Sciatic nerve (tissue), 2 donors: ENCODE data around the gene MAG. TPM values are rescaled to one million over a fixed set of nuclear protein-coding genes. Genes with fewer than 3 reads are reported as not detected.

Source experiments
- ATAC-seq: fragments of 200-7000 bp; cut with Tn5 transposase; one replicate; pipeline ENCODE4 v1.9.1; 2020; ENCODE audit warnings: mild to moderate bottlenecking, moderate library complexity
- DNase-seq: peaks from one replicate; pipeline ENCODE4 v3.0.0-alpha.2; 2020; ENCODE audit warnings: low spot score
- intact Hi-C: fragments of 100-400 bp; cut with DNase I; formaldehyde crosslinking; loops from one replicate; pipeline ENCODE4 v1.14.2; 2022
- total RNA-seq: library from RNA; stranded (reverse); fragmentation: NEBNext Ultra II Directional; extraction: Animal tissue kit (Norgen Biotek cat#: 25700); gene quantifications from one replicate; pipeline ENCODE4 v1.2.1, GENCODE V29; 2021
- donor health status: DM: no; HTN: no; CAD: no.
- donor health status: DM: no; HTN: no; CAD: no.

MAG gene
- total RNA-seq, 1 donor from 2014 or later, result 82.2 TPM

DNA sequence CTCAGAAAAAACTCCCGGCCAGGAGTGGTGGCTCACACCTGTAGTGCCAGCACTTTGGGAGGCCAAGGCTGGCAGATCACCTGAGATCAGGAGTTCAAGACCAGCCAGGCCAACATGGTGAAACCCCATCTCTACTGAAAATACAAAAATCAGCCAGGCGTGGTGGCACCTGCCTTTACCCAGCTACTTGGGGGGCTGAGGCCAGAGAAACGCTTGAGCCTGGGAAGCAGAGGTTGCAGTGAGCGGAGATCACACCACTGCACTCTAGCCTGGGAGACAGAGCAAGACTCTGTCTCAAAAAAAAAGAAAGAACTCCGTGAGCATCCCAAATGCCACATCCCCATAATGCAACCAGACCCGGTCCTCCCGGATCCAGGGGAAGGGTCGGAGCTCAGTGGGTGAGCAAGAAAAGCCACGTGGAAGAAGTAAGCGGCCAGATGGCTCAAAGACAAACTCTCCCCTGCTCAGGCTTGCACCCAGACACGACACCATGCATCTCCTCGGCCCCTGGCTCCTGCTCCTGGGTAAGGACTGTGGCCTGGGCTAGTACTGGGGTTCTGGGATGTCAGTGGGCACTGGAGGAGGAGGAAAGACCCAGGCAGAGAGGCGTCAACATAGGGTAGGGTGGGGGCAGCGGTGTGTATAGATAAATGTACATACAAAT is 39.7 kb downstream of the MAG start:
- ATAC-seq (no peak), DNase-seq (no peak)
- intact Hi-C loops, result no loop called here

- no peak for DNase-seq
- no peak for ATAC-seq
- intact Hi-C loops, result no loop called here
Observed at GRCh38 chr19:35332817-35333216, 40.9 kb downstream of the MAG start.

- DNase-seq, result no peak
- ATAC-seq, result no peak
- intact Hi-C loops, result no loop called here
Observed at GRCh38 chr19:35334144-35334753, 42.3 kb downstream of the MAG start.

DNA sequence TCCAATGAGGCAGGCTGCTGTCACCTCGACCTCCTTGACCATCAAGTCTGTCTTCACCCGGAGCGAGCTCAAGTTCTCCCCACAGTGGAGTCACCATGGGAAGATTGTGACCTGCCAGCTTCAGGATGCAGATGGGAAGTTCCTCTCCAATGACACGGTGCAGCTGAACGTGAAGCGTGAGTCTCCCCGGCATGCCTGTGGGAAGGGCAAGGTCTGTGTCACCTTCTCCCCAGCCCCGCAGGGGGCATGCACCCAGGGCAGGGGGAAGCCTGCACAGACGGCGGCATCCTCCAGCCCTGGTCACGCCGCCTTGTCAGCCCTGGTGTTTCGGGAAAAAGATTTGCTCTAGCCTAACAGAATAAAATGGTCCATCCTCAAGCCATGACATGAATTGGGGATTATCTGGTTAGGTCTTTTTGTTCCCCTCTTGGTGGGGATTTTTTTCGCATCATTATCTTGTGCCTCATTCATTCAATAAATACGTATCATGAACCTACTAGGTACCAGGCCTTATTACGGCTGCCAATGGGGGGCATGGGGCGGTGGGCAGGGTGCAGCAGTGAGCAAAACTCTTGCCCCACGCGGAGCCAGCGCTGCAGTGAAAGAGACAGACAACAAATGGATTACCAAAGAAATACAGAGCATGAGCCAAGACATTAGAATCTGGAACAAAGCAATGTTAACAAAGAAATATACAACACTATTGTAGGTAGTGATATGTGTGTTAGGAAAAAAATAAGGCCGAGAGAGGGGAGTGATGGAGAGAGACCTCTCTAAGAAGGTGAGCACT is 44.4 kb downstream of the MAG start:
- intact Hi-C loops, result no loop called here
- ATAC-seq, result no peak
- no peak for DNase-seq

GRCh38 chr19:35337097-35337983 is 45.4 kb downstream of the MAG start:
- no peak for DNase-seq
- intact Hi-C loops, result no loop called here
- no peak for ATAC-seq

- DNase-seq, result no peak
- intact Hi-C loops, result no loop called here
- no peak for ATAC-seq
Observed at GRCh38 chr19:35337984-35338296, 46.0 kb downstream of the MAG start.

GRCh38 chr19:35340431-35340830 is 48.5 kb downstream of the MAG start:
- intact Hi-C loops, result no loop called here
- ATAC-seq (no peak), DNase-seq (no peak)

DNA sequence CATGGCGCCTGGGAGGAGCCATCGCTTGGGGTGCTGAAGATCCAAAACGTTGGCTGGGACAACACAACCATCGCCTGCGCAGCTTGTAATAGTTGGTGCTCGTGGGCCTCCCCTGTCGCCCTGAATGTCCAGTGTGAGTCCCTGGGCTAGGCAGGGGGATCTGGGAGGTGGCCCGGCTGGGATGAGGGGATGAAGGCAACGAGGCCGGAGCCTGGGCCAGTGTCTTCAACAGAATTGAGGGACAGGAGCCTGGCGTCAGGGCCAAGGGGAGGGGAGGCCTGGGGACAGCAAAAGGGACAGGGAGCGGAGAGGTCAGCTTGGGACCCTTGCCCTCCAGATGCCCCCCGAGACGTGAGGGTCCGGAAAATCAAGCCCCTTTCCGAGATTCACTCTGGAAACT is 49.0 kb downstream of the MAG start:
- no peak for DNase-seq
- intact Hi-C loops, result no loop called here
- ATAC-seq, result no peak

GRCh38 chr19:35341565-35342225 is 49.7 kb downstream of the MAG start:
- intact Hi-C loops, result no loop called here
- no peak for ATAC-seq
- DNase-seq, result no peak

DNA sequence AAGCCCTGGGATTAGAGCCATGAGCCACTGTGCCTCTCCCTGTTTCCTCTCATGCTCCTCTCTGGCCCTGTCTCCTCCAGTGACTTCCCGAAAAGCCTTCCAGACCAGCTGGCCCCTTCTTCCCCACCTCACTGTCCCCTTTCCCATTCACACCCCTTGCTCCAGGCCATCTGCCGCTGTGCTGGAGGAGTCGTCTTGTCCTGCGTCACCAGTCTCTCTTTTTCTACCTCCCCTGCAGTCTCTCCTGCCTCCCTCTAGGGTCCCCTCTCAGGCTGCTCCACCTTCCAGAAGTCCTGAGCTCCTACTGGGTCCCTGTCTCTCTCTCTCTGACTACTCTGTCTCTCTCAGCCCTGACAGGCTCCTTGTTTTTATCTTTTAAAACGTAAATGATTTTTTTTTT is 50.5 kb downstream of the MAG start:
- intact Hi-C loops, result no loop called here
- no peak for ATAC-seq
- DNase-seq, result no peak

- intact Hi-C loops, result no loop called here
- ATAC-seq (no peak), DNase-seq (peak; percentile 42)
Observed at GRCh38 chr19:35344511-35345031, 52.6 kb downstream of the MAG start.

- intact Hi-C loops, result no loop called here
- ATAC-seq (no peak), DNase-seq (peak; percentile 34)
Observed at GRCh38 chr19:35345671-35346111, 53.7 kb downstream of the MAG start.

- peak; percentile 67 for DNase-seq
- intact Hi-C loops, result no loop called here
Observed at GRCh38 chr19:35346193-35347052, 54.5 kb downstream of the MAG start.

DNA sequence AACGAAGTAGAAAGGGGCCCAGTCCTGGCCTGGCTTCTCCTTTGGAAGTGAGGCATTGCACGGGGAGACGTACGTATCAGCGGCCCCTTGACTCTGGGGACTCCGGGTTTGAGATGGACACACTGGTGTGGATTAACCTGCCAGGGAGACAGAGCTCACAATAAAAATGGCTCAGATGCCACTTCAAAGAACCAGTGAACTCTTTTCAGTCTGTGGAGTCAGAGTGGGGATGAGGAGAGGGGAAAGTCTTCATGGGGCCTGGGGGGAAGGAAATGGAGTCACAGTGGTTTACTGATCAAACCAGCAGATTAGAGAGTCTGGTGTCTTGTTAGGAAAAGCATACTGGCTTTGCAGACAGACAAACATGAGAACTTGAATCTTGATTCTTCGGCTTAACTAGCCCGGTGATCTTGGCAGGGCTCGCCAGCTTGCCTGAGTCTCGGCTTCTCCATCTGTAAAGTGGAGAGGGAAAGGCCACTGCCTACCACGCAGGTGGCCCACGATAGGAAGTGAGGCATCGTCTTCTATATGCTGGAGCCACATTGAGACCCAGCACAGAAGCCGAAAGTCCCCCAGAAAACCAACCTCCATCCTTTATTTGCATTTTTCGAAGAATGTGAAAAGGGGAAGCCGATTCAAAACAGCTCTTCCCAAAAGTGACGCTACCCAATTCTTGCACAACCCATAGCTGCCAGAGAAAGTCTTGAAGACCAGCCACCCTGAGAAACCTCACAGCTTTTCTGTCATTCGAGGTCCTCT is 55.4 kb downstream of the MAG start, which contains the start of gene FFAR1:
FFAR1 (plus strand) TSS at position 732 of the 759 bp plus-strand sequence. CDS start 3,650 bp downstream, outside the sequence.
- intact Hi-C loops, result no loop called here
- ATAC-seq (peak; percentile 34), DNase-seq (peak; percentile 49)

More at GRCh38 chr19:35346193-35347052, 54.5 kb downstream of the MAG start:
- peak; percentile 8 for ATAC-seq

GRCh38 chr19:35347930-35348298 is 56.0 kb downstream of the MAG start:
- DNase-seq (no peak), ATAC-seq (no peak)
- intact Hi-C loops, result no loop called here

DNA sequence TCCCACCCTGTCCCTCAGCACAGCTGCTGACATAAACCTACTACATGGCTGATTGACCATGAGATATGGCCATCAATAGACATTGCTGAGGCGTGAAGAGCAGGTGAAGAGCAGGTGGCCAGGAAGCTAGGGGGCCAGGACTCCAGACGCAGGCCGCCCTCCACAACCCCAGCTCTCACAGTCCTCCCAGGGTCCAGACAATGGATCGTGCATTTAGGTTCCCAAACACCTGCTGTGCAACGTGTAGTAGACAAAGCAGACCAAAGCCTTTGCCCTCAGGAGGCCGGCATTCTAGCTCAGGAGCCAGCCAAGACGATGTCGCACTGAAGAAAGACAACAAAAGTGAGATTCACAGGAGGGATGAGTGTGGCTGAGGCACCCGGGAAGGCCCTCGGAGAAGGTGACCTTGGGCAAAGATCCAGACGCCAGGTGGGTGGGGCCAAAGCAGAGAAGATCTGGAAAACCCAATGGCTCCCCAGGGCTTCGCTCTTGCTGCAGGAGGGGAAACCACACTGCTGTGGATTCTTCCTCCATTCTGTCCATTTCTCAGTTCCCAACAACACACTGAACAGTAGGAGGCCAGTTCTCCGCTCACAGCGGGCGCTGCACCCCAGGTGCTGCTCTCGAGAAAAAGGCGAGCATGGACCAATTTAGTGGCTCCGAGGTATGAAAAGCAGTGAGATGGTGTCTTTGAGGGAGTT is 57.1 kb downstream of the MAG start:
- ATAC-seq (no peak), DNase-seq (peak; percentile 38)
- intact Hi-C loops, result no loop called here
